ENCODE data around the gene SYT1.
"Not testable (repeated sequence)": the region's sequence is repeated elsewhere in the genome, so short reads cannot be mapped to it uniquely, and the experiment has no call there.

Gene SYT1

DNA sequence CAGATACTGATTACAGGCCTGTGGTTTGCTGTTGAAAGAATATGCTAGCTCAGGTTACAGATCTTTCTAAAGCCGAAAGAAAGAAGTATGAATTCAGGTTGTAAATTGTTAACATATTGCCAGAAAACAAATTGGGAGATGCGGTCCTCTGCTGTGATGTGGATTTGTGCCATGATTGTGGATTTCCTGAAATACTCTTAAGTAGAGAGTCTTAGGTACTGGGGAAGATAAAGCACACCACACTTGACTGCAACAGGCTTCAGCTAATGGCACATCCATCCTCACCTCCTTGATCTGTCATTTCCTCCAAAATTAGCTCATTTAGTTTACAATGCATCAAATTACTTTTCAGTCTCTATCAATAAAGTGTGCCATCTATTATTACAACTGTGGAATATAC, 279.2 kb downstream of the SYT1 start:
- DNase-seq = peak in 1 of 14 donors; percentile 36

DNA sequence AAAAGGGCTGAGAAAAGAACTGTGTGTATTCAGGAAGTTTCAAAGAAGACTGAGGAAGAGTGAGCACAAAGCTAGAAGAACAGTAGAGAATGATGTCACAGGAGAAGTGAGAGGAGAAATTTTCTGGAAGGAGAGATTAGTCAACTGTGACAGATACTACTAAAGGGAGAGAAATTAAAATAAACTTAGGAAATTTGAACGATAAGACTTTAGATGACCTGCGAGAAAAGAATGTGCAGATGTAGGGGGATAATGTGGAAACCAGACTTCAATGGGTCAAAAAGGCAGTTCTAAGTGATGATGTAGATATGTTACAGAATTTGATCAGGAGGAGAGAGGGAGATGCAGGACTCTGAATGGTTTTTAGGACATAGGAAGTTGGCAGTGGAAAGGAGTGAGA, 287.4 kb downstream of the SYT1 start:
- DNase-seq = no peak

DNA sequence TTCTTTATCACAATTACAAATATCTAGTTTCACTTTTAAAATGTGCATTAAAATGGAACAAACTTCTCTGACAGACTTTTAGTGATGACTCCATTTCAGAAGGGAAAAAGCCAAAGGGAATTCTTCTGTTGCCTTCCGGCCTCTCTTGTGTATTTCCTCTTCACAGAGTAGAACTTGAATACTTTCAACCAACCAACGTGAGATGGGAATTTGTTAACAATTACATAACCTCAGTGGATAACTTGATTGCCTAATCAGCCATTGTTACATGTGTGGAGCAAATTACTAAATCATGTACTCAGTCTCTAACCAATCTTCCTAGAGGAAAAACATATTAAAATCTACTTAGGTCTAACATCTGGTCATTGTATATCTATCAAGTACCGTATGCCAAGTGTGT, 291.1 kb downstream of the SYT1 start:
- no peak for DNase-seq

DNA sequence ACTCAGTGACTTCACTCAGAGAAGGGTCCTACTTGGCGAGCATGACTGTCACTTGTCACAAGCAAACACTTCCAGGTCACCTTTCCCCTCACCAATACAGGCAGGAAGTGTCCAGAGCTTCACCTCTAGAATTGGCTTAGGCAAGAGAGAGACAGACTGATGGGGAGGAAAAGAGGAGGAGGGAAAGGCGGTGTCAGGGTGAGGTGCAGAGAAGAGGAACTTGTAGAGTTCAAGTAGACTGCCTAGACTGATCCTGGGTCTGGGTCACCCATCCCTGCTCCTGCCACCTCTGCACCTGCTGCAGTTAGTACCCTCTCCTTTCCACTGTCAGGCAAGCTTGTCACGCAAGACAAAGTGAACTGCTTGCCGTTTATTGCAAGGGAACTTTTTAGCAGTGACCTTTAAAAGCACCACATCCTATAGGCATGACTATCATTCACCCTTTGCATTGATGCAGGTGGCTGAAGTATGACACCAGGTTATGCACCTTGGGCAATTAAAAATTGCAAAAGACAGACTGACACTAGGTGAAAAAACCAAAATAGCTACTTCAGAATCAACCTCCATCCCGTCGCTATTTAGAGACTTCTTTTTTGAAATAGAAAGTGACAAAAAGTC, 292.4 kb downstream of the SYT1 start:
- DNase-seq = no peak

DNA sequence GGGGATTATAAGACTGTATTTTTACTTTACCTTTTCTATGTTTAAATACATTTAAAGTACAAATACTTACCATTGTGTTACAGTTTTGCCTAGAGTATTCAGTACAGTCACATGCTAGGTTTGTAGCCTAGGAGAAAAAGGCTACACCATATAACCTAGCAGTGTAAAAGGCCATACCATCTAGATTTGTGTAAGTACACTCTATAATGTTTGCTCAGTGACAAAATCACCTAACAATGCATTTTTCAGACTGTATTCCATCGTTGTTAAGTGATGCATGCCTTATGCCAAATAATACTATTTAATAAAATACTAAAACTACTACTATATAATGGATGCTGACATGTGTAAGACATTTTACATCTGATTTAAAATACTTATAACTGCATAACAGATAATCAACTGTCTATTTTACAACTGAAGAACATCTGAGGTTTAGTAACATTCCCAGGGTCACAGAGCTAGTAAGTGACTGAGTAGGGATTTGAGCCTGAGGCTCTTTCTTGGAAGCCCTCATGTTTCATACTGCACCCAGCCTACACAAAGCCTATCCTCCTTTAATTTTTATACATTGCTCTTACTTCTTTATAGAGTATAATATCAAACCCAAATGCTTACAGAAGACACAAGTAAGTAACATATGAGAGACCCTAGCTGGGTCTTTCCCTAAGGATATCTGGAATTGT, 296.8 kb downstream of the SYT1 start:
- DNase-seq = no peak

DNA sequence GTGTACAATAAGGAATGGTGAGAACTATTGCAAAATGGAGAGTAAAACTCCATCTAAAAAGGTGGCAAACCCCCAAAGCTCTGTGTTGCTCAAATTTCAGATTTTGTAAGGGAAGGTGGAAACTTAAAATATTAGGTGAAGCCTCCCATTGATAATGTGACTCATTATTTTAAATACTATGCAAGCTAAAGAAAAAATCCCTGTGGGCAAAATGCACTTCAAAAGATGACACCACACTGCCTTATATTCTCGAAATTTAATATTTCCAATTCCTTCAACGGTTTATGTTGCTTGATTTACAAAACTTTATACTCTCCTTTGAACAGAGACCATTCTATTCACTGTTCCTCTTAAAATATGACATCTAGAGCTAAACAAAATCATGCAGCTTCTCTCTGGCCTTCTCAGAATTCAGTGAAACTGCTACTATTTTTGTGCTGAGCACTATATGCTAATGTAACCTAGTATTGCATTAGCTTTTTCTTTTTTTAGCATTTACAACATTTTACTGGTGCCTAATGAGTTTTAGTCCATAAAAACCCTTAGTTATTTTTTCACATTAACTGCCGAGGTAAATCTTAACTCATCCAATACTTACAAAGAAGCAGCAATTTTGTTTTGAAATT, 297.7 kb downstream of the SYT1 start:
- DNase-seq = no peak

DNA sequence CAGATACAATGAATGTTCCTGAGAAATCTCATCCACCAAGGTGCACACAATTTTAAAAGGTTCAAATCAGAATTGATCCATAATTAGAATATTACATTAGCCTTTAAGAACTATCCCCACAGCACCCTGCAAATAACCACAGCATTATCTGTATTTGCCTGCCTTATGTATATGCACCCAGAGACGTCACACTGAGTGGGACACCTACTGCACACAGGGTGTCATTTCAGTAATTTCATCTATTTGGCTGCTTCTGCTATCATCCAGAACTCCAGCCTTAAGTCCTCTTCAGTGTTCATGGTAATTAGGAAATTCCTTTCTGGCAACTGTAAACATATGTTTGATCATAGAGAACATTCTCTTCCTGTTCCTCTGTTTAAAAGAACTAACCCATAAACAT, 298.4 kb downstream of the SYT1 start:
- DNase-seq = no peak

DNA sequence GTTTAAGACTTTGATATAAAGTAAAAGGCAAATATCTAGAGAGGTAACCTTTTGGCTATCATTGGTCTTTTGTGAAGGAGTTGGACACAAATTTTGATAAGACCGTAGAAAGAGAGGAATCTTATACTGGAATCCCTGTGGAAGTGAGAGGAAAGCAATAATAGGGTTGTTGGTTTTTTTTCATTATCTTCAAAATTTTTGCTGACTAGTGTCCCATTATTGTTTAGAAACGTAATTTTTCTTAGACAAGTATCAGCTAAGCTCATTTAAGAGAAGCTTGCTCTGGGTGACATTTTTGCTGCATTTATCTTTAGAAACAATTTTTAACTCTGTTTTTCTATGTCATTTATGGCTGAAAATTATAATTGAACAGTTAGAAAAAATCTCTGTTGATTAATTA, 300.3 kb downstream of the SYT1 start:
- DNase-seq = no peak

DNA sequence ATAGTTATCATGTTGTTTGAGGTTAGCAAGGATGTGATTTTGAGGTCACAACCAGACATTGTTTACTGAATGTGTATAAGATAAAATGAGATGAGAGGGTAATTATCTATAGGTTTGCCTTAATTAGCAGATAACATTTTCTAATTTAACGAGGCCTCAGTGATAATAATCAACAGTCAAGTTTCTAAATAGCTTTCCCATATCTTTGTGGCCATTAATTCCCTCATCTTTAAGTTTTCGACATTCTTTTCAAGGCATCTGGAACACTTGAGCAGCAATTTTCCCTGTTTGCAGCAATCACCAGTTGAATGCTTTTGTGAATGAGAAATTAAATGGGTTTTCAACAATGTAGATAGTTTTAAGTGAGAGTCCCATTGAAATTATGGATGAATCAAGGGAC, 304.1 kb downstream of the SYT1 start:
- DNase-seq = no peak

DNA sequence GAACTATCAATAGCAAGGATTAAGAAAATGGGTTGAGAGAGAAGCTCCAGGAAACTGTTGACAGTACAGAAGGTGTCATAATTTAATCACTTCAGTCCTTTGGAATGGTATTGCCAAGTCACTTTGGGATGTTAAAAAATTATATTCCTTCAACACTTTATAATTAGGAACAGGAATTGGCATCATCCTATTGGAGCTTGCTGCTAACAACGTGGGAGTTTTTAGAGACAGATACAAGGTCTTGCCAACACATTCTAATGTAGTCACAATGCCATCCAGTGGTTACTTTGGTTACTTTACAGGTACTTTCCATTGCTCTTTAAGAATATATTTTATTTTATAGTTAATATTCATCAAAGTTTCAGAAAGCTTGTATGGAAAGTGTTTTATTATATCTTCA, 310.1 kb downstream of the SYT1 start:
- peak in 1 of 14 donors; percentile 14 for DNase-seq

DNA sequence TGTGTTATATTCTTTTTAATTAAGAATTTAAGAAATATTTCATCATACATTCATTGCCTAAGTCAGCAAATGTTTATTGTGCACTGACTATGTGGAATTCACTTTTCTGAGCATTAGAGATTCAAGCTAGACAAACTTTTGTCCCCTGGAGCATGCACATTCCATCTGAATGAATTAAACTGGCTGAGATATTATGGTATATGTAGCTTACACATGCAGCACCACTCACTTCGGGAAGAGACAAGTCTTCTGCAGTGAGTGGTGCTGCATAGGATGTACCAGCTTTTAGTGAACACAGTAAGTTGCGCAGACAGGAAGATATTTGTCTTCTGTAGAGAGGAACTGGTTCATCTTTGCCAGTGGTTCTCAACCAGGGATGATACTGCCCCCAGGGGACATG, 318.4 kb downstream of the SYT1 start:
- DNase-seq = no peak

DNA sequence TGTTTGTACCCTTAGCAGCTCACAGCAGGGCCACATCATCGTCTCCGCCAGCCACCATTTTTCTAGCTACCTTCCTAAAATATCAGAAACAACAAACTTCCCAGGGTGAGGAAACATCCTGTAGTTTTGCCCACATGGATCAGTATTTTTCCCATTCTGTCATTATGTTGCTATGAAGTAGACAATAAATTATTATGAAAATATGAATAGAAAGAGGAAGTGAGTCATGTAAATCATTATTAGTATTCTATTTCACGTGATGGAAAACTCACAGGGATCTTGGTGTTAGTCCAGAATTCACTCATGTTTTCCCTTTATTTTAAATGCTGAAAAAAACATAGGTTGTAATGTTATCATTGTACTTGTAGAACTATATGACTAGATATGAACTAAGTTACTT, 319.4 kb downstream of the SYT1 start:
- no peak for DNase-seq

DNA sequence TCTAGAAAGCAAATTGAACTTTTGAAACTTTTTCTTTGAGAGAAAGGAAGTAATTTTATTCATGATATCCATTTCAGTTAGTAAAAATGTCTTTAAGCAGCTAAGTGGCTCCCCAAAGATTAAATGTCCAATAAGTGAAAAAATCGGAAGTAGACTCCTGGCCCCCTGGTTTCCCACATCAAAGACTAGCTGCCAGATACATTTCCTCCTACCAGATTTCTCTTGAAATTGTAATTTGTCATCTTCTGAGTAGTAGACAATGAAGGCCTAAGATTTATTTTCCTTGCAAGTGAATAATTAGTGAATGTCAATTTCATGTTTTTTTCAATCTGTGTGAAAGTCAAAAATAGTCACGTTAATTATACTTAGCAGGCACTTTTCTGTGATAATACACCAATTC, 321.9 kb downstream of the SYT1 start:
- DNase-seq = peak in 1 of 14 donors; percentile 48

DNA sequence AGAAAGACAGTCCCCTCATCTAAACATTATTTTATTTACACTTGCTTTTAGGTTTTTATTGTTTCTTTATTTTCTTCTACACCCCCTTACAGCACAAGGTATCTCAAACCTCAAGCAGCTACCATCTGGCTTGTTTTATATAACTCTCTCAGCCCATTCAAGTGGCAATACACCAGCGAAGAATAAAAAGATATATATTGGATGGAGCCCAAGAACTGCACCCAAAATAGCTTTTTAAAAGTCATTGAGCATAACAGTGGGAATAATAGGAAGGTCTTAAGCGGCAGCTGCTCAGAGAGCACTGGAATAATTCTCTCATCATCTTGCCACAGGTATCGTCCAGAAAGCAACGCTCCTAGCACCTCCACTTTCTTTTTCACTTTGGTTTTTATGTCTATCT, 322.5 kb downstream of the SYT1 start:
- peak in 1 of 14 donors; percentile 85 for DNase-seq

DNA sequence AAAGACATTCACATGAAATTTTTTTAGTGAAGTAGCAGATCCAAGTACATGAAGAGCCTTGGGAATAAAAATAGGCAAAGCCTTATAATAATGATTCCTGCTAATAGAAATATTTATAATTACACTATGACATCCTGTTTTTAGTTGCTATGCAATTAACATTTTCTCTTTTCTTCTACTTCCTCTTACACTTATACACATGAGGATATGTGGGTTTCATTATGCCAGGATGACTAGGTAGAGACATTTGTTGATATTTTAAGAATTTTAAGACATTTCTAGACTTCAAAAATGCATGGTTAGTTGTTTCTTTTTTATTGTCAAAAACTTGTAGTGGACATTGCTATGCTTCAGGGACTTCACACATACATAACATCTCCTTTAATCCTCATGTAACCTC, 326.8 kb downstream of the SYT1 start:
- no peak for DNase-seq

DNA sequence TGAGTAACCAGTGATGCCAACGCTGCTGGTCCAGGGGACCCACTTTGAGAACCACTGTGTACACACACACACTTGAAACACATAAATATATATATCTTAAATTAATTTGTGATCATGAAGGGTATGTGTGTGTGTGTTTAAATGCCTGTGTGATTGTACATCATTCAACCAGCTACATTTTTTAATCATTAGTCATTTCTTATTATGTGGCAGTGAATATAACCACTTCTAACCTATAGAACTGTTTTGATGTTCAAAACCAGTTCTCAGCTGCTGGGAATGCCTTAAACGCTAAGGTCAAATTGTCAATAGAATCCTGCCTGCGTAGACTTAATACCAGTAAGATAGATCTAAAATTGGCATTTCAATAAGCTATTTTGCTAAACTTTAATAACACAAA, 330.0 kb downstream of the SYT1 start:
- DNase-seq = no peak

DNA sequence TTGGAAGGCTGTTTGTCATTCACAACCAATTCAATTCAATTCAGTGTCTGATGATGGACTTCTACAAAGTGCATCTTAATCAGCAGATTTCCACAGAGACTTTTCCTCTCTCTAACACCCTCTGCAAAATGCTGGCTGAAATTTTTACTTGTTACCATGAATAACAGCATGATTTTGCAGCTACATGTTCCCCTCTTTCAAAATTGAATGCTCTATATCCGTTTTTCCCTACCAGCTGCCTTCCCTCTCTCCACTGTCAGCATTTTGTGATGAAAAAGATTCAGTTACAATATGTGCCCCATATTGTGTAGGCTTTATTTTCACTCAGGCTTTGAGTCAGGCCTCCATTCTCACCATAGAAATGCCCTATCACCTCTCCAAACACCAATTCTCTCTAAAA, 334.6 kb downstream of the SYT1 start:
- no peak for DNase-seq

DNA sequence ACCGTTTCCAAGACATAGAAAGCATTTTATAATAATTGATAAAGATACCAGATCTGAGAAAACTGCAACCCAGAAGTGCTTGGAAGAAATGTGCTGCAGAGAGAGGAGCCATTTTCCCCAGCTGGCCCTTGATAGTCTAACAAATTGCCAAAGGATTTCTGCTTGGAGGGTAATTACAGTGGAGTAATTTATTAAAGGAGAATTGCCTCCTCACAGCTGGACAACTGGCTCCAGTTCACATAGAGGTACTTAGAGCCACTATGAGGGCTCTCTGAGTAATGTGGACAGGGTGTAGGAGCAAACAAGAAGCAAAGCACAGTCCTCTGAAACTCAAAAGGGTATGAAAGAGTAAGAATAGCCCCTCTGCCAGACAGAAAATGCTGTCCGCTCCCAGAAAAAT, 335.6 kb downstream of the SYT1 start:
- no peak for DNase-seq

DNA sequence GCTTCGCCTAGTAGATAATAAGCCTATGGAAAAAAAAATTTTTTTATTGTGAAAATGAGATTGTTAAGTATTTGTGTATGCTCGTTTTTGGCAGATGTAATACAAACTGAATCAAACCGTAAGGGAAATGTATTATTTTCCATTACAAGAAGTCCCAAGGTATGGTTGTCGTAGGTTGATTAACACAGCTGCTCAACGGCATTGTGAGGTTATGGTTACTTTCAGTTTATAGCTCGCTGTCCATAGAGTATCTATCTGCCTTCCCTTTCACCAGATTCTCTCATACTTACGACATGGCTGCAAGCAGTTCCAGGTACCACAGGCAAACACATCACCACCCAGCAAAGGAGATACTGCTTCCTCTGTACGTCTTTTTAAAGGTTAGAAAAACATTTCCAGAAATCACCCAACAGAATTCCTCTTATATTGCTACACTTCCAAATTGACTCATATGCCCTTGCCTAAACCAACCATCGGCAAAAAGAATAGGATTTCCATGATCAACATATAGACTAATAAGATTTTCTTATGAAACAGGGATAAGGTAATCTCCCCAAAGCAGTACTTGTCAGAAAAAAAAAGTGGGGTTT, 338.6 kb downstream of the SYT1 start:
- no peak for DNase-seq

DNA sequence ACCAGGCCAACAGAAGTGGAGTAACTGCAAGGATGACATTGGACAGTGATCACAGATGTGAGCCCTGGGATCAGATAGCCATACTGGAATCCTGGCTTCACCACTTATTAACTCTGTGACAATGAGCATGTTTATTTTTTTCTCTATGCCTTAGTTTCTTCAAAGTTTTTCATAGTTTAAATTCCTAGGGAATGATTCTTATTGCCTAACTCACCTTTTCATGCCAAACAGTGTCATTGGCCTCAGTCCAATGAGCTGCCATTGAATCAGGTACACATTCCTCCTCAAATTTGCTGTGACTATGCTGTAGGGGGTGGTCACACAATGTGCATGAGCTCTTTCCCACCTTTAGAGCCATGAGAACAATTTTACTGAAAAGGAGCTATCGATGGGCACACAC, 342.3 kb downstream of the SYT1 start:
- DNase-seq = no peak

DNA sequence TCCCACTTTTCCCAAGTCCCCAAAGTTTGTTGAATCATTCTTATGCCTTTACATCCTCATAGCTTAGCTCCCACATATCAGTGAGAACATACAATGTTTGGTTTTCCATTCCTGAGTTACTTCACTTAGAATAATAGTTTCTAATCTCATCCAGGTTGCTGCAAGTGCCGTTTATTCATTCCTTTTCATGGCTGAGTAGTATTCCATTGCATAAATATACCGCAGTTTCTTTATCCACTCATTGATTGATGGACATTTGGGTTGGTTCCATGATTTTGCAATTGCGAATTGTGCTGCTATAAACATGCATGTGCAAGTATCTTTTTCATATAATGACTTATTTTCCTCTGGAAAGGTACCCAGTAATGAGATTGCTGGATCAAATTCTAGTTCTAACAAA, 345.8 kb downstream of the SYT1 start:
- not testable (repeated sequence) for DNase-seq

DNA sequence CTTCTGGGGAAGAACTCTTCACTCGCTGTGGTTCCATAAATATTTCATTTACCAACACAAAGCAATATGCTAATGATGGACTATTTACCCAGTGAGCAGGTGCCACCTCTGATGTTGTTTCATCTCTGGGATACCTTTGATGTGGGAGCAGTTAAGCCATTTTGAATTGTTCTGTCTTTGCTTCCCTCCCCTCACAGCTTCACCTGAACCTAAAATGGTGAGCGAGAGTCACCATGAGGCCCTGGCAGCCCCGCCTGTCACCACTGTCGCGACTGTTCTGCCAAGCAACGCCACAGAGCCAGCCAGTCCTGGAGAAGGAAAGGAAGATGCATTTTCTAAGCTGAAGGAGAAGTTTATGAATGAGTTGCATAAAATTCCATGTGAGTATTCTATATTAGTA, 352.7 kb downstream of the SYT1 start:
- DNase-seq = no peak

DNA sequence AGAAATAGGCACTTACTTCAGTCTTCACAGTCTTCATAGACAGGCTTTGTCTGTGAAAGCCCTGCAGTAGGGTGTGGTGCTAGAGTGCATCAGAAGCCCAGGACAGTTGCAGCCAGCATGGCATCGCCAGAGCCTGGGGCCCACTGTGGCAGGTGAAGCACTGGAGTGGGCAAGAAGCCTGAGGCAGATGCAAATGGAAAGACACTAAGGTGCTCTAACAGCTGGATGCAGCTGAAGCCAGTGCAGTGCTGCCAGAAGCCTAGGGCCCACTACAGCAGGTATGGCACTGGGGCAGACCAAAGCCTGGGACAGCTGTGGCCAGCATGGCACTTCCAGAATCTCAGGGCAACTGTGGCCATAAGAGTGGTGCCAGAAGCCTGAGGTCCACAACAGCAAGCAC, 358.6 kb downstream of the SYT1 start:
- DNase-seq = no peak

DNA sequence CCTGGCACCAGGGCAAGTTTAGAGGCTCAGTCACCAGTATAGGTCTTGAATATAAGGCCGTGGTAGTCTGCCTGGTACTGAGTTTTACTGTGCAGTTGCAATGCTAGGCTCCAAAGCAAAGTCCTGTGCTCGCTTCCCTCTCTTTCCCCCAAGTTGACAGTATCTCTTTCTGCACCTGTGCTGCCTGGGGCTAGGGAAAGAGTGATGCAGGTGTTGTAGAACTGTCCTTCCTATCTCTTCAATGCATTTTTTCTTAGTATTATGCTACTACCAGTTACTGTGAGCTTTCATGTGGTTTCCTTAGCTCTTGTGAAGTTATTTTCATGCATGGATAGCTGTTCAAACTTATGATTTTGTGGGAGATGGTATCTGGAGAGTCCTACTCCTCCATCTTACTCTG, 359.2 kb downstream of the SYT1 start:
- no peak for DNase-seq

All from C1 segment of cervical spinal cord (tissue), 14 donors.